WTC11 (cell line): Measurements from ENCODE around the gene PET100. TPM values are rescaled to one million over a fixed set of nuclear protein-coding genes. Genes with fewer than 3 reads are reported as not detected.

Experiments used
- ATAC-seq: fragments of 200-7000 bp; cut with Tn5 transposase; 2 replicates; pipeline ENCODE4 v1.10.0; 2021; ENCODE audit warnings: mild to moderate bottlenecking, moderate library complexity
- CTCF ChIA-PET: fragments of 300-600 bp; sonication (Branson Sonifier 250); formaldehyde crosslinking; loops from one replicate; lab custom pipeline; 2021; ENCODE audit warnings: antibody characterized with exemption; lab: Charles Lee
- POLR2A ChIA-PET: fragments of 350-600 bp; sonication (Branson Sonifier 250); formaldehyde crosslinking; loops from one replicate; lab custom pipeline; 2021; ENCODE audit warnings: antibody characterized with exemption; lab: Charles Lee
- DNase-seq: peaks from one replicate; pipeline ENCODE4 v3.0.0; 2021; ENCODE audit warnings: low spot score
- H3K27ac Mint-ChIP-seq: 2 replicates; pipeline ENCODE4 v1.8.0; 2021; ENCODE audit warnings: mixed read lengths
- H3K27me3 Mint-ChIP-seq: 2 replicates; pipeline ENCODE4 v1.8.0; 2021; ENCODE audit warnings: low read depth, mild to moderate bottlenecking, moderate library complexity, mixed read lengths
- H3K36me3 Mint-ChIP-seq: 2 replicates; pipeline ENCODE4 v1.8.0; 2021; ENCODE audit warnings: mixed read lengths
- H3K4me1 Mint-ChIP-seq: 2 replicates; pipeline ENCODE4 v1.8.0; 2022; ENCODE audit warnings: mixed read lengths
- H3K4me3 Mint-ChIP-seq: 2 replicates; pipeline ENCODE4 v1.8.0; 2021; ENCODE audit warnings: mild to moderate bottlenecking, moderate library complexity, mixed read lengths
- H3K9me3 Mint-ChIP-seq: 2 replicates; pipeline ENCODE4 v1.8.0; 2021; ENCODE audit warnings: mixed read lengths
- CBFB ChIP-seq: sonication (generic); formaldehyde crosslinking; IDR thresholded peaks from 2 replicates; pipeline ENCODE4 v1.8.1; 2022; ENCODE audit warnings: mild to moderate bottlenecking, low read depth, missing genetic modification reagents
- CTCF ChIP-seq: fragments of 200-600 bp; IDR thresholded peaks from 2 replicates; pipeline ENCODE4 v1.8.0; 2022; ENCODE audit warnings: antibody characterized with exemption
- E2F1 ChIP-seq: sonication (generic); formaldehyde crosslinking; IDR thresholded peaks from 2 replicates; pipeline ENCODE4 v1.8.0; 2022; ENCODE audit warnings: mild to moderate bottlenecking, missing genetic modification reagents
- FOXK1 ChIP-seq: sonication (generic); formaldehyde crosslinking; IDR thresholded peaks from 2 replicates; pipeline ENCODE4 v1.8.0; 2022; ENCODE audit warnings: mild to moderate bottlenecking, moderate library complexity, missing genetic modification reagents
- JUN ChIP-seq: sonication (generic); formaldehyde crosslinking; IDR thresholded peaks from 2 replicates; pipeline ENCODE4 v1.8.0; 2023; ENCODE audit warnings: mild to moderate bottlenecking, missing genetic modification reagents
- PREB ChIP-seq: sonication (generic); formaldehyde crosslinking; IDR thresholded peaks from 2 replicates; pipeline ENCODE4 v1.8.1; 2022; ENCODE audit warnings: mild to moderate bottlenecking, missing genetic modification reagents, moderate library complexity, borderline replicate concordance
- PRRX2 ChIP-seq: fragments of 250-450 bp; sonication (Bioruptor Pico); IDR thresholded peaks from 2 replicates; pipeline ENCODE4 v1.8.0; 2021; ENCODE audit warnings: mild to moderate bottlenecking
- SP1 ChIP-seq: sonication (generic); formaldehyde crosslinking; conservative IDR thresholded peaks from 2 replicates; pipeline ENCODE4 v1.8.1; 2022; ENCODE audit warnings: missing genetic modification reagents
- TCF7 ChIP-seq: sonication (generic); formaldehyde crosslinking; IDR thresholded peaks from 2 replicates; pipeline ENCODE4 v1.8.0; 2022; ENCODE audit warnings: mild to moderate bottlenecking, low read depth, missing genetic modification reagents, moderate library complexity
- TEAD1 ChIP-seq: sonication (generic); formaldehyde crosslinking; IDR thresholded peaks from 2 replicates; pipeline ENCODE4 v1.8.0; 2022; ENCODE audit warnings: mild to moderate bottlenecking, missing genetic modification reagents
- ZNF423 ChIP-seq: fragments of 250-450 bp; sonication (Bioruptor Pico); IDR thresholded peaks from 2 replicates; pipeline ENCODE4 v2.1.2; 2022; ENCODE audit warnings: mild to moderate bottlenecking, moderate library complexity
- ZNF512 ChIP-seq: sonication (generic); formaldehyde crosslinking; IDR thresholded peaks from 2 replicates; pipeline ENCODE4 v1.8.1; 2022; ENCODE audit warnings: missing genetic modification reagents, borderline replicate concordance
- ZSCAN18 ChIP-seq: fragments of 250-450 bp; sonication (Bioruptor Pico); IDR thresholded peaks from 2 replicates; pipeline ENCODE4 v2.1.2; 2022; ENCODE audit warnings: mild to moderate bottlenecking, moderate library complexity
- total RNA-seq: library from RNA; stranded (reverse); gene quantifications from 3 replicates; pipeline ENCODE4 v1.2.3, GENCODE V29; 2021

PET100 gene
- total RNA-seq, 1 experiment from 2014 or later, result 111 TPM

GRCh38 chr19:7595466-7596133 lies 34.0 kb upstream of the PET100 start, which contains the start of gene CAMSAP3:
Gene CAMSAP3, plus strand, starts transcription at chr19:7595863. Its CDS starts 140 bp downstream, at chr19:7596003.
- DNase-seq (peak; percentile 90), ATAC-seq (peak; percentile 96)
- H3K27ac Mint-ChIP-seq, result no peak within 1 kb of the TSS
- H3K27me3 Mint-ChIP-seq, result peaks cover 17% of the 10 kb centered on the region
- peak within 1 kb of the TSS; percentile 79 for H3K4me3 Mint-ChIP-seq
- no peak for TF ChIP-seq TCF7 (CRISPR knock-in tag)
- TF ChIP-seq PREB (CRISPR knock-in tag), result no peak
- TF ChIP-seq SP1, result peak; percentile 64
- H3K4me1 Mint-ChIP-seq, result peaks cover 17% of the 10 kb centered on the region
- CTCF ChIA-PET, result interaction anchor here (0.5 to 4.9 kb wide), 13 partner anchors 9 to 257 kb away, joined by 3 to 85 read pairs (median 5); partner anchors contain the start of genes STXBP2 and TRAPPC5
- POLR2A ChIA-PET, result interaction anchor here (1.4 kb wide), 1 partner anchor 10 kb away, joined by 3 read pairs; no protein-coding TSS in a partner anchor
- no peaks in the 10 kb centered on the region for H3K9me3 Mint-ChIP-seq
- H3K36me3 Mint-ChIP-seq, result peaks cover 3% of the 10 kb centered on the region; the same call in 1 of the 2 replicates

- Mint-ChIP-seq H3K4me1 (peaks cover 17% of the 10 kb centered on the region), H3K27me3 (peaks cover 17% of the 10 kb centered on the region), H3K4me3 (peak overlapping the region; percentile 79), H3K27ac (no peak overlapping the region), H3K9me3 (no peaks in the 10 kb centered on the region), H3K36me3 (peaks cover 3% of the 10 kb centered on the region; the same call in 1 of the 2 replicates)
- ATAC-seq (no peak), DNase-seq (no peak)
- POLR2A ChIA-PET, result interaction anchor here (1.4 kb wide), 1 partner anchor 9 kb away, joined by 3 read pairs; no protein-coding TSS in a partner anchor
- CTCF ChIA-PET, result interaction anchor here (0.7 to 4.9 kb wide), 12 partner anchors 9 to 494 kb away, joined by 3 to 85 read pairs (median 4); partner anchors contain the start of genes PET100, STXBP2, TRAPPC5 and XAB2
- TF ChIP-seq PRRX2 (no peak), ZNF423 (no peak), ZNF512 (CRISPR knock-in tag) (no peak), CBFB (no peak), CTCF (no peak), TEAD1 (CRISPR knock-in tag) (no peak), FOXK1 (CRISPR knock-in tag) (no peak), ZSCAN18 (CRISPR knock-in tag) (no peak)
These were observed 33.2 kb upstream of the PET100 start for GRCh38 chr19:7596211-7596937.

- H3K27me3 Mint-ChIP-seq, result peaks cover 17% of the 10 kb centered on the region
- POLR2A ChIA-PET, result no interaction called here
- no peaks in the 10 kb centered on the region for H3K9me3 Mint-ChIP-seq
- DNase-seq (no peak), ATAC-seq (no peak)
- H3K4me3 Mint-ChIP-seq, result peak overlapping the region; percentile 79
- H3K36me3 Mint-ChIP-seq, result peaks cover 3% of the 10 kb centered on the region; the same call in 1 of the 2 replicates
- TF ChIP-seq E2F1, result no peak
- TF ChIP-seq JUN, result no peak
- no peak overlapping the region for H3K27ac Mint-ChIP-seq
- peaks cover 25% of the 10 kb centered on the region for H3K4me1 Mint-ChIP-seq
- CTCF ChIA-PET, result interaction anchor here (0.6 to 4.9 kb wide), 7 partner anchors 29 to 1770 kb away, joined by 3 to 85 read pairs (median 9); partner anchors contain the start of genes PET100, TRAPPC5 and XAB2
These were observed 31.9 kb upstream of the PET100 start for GRCh38 chr19:7597689-7598088.
